8988T (cell line): Measurements from ENCODE around the gene MROH7.

Experiments
- DNase-seq: peaks from one replicate; pipeline ENCODE4 v3.0.0; 2011

Gene MROH7

GRCh38 chr1:54744696-54745095 lies 103.1 kb downstream of the MROH7 start:
- DNase-seq = no peak

GRCh38 chr1:54745274-54745673 lies 103.7 kb downstream of the MROH7 start:
- DNase-seq = no peak

- no peak for DNase-seq
Measured at GRCh38 chr1:54745864-54746263, 104.3 kb downstream of the MROH7 start.

- no peak for DNase-seq
Measured at GRCh38 chr1:54748094-54748835, 106.7 kb downstream of the MROH7 start.

- no peak for DNase-seq
Measured at GRCh38 chr1:54750596-54750995, 109.0 kb downstream of the MROH7 start.

- DNase-seq = no peak
Measured at GRCh38 chr1:54751426-54751825, 109.8 kb downstream of the MROH7 start.

GRCh38 chr1:54754045-54754444 lies 112.5 kb downstream of the MROH7 start:
- no peak for DNase-seq

GRCh38 chr1:54754486-54755285 lies 113.1 kb downstream of the MROH7 start:
- DNase-seq = no peak

GRCh38 chr1:54757833-54758232 lies 116.2 kb downstream of the MROH7 start:
- no peak for DNase-seq

- no peak for DNase-seq
Measured at GRCh38 chr1:54758678-54759348, 117.2 kb downstream of the MROH7 start.
